HEK293 (cell line): ENCODE results near the gene ADM5.

Experiments
- ZFP37 ChIP-seq: fragments of 450-650 bp; formaldehyde crosslinking; IDR thresholded peaks from 2 replicates; pipeline ENCODE4 v1.5.1; 2016; ENCODE audit warnings: missing biosample characterization, missing genetic modification characterization
- ZNF292 ChIP-seq: fragments of 450-650 bp; formaldehyde crosslinking; IDR thresholded peaks from 2 replicates; pipeline ENCODE4 v1.5.1; 2016; ENCODE audit warnings: low read depth, missing biosample characterization, missing genetic modification characterization, borderline replicate concordance
- TF ChIP-seq, protein P1 (sequence below): fragments of 450-650 bp; formaldehyde crosslinking; IDR thresholded peaks from 2 replicates; pipeline ENCODE4 v1.5.1; 2016; ENCODE audit warnings: missing biosample characterization, missing genetic modification characterization
- TF ChIP-seq, protein P2 (sequence below): fragments of 450-650 bp; formaldehyde crosslinking; IDR thresholded peaks from 2 replicates; pipeline ENCODE4 v1.5.1; 2016; ENCODE audit warnings: missing biosample characterization, missing genetic modification characterization
- TF ChIP-seq, protein P3 (sequence below): fragments of 450-650 bp; formaldehyde crosslinking; IDR thresholded peaks from 2 replicates; pipeline ENCODE4 v1.5.1; 2016; ENCODE audit warnings: missing biosample characterization, missing genetic modification characterization, borderline replicate concordance
- TF ChIP-seq, protein P4 (sequence below): fragments of 450-650 bp; formaldehyde crosslinking; IDR thresholded peaks from 2 replicates; pipeline ENCODE4 v1.5.1; 2016; ENCODE audit warnings: missing biosample characterization, missing genetic modification characterization

DNA sequence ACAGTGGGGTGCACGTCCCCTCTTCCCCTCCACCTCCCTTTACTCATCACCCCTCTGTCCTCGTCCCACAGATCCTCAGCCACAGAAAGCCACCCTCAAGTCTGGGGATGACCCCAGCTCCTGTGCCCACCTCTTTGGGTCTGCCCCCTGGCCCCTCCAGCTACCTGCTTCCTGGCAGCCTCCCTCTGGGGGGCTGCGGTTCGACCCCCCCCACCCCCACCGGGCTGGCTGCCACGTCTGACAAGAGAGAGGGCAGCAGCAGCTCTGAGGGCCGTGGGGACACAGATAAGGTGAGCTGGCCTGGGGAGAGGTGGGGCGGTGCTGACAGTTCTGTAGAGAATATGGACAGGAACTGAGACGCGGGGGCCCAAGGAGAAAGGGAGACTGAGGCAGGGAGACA, 34.8 kb upstream of the ADM5 start:
- TF ChIP-seq, protein P1, sequence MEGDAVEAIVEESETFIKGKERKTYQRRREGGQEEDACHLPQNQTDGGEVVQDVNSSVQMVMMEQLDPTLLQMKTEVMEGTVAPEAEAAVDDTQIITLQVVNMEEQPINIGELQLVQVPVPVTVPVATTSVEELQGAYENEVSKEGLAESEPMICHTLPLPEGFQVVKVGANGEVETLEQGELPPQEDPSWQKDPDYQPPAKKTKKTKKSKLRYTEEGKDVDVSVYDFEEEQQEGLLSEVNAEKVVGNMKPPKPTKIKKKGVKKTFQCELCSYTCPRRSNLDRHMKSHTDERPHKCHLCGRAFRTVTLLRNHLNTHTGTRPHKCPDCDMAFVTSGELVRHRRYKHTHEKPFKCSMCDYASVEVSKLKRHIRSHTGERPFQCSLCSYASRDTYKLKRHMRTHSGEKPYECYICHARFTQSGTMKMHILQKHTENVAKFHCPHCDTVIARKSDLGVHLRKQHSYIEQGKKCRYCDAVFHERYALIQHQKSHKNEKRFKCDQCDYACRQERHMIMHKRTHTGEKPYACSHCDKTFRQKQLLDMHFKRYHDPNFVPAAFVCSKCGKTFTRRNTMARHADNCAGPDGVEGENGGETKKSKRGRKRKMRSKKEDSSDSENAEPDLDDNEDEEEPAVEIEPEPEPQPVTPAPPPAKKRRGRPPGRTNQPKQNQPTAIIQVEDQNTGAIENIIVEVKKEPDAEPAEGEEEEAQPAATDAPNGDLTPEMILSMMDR = no peak
- TF ChIP-seq ZNF292 (tag by site-specific recombination) (no peak), ZFP37 (tag by site-specific recombination) (no peak)
- TF ChIP-seq, protein P2, sequence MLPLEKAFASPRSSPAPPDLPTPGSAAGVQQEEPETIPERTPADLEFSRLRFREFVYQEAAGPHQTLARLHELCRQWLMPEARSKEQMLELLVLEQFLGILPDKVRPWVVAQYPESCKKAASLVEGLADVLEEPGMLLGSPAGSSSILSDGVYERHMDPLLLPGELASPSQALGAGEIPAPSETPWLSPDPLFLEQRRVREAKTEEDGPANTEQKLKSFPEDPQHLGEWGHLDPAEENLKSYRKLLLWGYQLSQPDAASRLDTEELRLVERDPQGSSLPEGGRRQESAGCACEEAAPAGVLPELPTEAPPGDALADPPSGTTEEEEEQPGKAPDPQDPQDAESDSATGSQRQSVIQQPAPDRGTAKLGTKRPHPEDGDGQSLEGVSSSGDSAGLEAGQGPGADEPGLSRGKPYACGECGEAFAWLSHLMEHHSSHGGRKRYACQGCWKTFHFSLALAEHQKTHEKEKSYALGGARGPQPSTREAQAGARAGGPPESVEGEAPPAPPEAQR (tag by site-specific recombination) = no peak
- TF ChIP-seq, protein P3, sequence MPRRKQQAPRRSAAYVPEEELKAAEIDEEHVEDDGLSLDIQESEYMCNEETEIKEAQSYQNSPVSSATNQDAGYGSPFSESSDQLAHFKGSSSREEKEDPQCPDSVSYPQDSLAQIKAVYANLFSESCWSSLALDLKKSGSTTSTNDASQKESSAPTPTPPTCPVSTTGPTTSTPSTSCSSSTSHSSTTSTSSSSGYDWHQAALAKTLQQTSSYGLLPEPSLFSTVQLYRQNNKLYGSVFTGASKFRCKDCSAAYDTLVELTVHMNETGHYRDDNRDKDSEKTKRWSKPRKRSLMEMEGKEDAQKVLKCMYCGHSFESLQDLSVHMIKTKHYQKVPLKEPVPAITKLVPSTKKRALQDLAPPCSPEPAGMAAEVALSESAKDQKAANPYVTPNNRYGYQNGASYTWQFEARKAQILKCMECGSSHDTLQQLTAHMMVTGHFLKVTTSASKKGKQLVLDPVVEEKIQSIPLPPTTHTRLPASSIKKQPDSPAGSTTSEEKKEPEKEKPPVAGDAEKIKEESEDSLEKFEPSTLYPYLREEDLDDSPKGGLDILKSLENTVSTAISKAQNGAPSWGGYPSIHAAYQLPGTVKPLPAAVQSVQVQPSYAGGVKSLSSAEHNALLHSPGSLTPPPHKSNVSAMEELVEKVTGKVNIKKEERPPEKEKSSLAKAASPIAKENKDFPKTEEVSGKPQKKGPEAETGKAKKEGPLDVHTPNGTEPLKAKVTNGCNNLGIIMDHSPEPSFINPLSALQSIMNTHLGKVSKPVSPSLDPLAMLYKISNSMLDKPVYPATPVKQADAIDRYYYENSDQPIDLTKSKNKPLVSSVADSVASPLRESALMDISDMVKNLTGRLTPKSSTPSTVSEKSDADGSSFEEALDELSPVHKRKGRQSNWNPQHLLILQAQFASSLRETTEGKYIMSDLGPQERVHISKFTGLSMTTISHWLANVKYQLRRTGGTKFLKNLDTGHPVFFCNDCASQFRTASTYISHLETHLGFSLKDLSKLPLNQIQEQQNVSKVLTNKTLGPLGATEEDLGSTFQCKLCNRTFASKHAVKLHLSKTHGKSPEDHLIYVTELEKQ (tag by site-specific recombination) = no peak
- TF ChIP-seq, protein P4, sequence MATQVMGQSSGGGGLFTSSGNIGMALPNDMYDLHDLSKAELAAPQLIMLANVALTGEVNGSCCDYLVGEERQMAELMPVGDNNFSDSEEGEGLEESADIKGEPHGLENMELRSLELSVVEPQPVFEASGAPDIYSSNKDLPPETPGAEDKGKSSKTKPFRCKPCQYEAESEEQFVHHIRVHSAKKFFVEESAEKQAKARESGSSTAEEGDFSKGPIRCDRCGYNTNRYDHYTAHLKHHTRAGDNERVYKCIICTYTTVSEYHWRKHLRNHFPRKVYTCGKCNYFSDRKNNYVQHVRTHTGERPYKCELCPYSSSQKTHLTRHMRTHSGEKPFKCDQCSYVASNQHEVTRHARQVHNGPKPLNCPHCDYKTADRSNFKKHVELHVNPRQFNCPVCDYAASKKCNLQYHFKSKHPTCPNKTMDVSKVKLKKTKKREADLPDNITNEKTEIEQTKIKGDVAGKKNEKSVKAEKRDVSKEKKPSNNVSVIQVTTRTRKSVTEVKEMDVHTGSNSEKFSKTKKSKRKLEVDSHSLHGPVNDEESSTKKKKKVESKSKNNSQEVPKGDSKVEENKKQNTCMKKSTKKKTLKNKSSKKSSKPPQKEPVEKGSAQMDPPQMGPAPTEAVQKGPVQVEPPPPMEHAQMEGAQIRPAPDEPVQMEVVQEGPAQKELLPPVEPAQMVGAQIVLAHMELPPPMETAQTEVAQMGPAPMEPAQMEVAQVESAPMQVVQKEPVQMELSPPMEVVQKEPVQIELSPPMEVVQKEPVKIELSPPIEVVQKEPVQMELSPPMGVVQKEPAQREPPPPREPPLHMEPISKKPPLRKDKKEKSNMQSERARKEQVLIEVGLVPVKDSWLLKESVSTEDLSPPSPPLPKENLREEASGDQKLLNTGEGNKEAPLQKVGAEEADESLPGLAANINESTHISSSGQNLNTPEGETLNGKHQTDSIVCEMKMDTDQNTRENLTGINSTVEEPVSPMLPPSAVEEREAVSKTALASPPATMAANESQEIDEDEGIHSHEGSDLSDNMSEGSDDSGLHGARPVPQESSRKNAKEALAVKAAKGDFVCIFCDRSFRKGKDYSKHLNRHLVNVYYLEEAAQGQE = no peak
